ENCODE data around the gene IL6.

DNA sequence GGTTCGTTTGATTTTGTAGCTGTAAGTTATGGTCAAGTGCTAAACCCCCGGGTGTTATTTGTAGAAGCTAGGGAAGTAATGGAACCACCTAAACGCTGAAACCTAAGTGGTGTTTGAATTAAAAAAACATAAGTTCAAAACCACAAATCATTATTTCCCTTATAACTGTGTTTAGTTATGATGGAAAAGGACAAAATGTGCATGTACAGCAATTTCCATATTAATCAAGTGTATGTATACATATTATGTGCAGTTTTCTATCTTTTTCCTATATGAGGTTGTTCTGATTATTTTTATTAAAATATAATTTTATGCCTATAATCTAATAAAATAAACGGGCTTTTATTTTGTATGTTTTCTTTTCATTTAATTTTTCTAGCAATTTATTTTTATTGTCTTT, 45.9 kb downstream of the IL6 start:
- TF ChIP-seq, protein P1, sequence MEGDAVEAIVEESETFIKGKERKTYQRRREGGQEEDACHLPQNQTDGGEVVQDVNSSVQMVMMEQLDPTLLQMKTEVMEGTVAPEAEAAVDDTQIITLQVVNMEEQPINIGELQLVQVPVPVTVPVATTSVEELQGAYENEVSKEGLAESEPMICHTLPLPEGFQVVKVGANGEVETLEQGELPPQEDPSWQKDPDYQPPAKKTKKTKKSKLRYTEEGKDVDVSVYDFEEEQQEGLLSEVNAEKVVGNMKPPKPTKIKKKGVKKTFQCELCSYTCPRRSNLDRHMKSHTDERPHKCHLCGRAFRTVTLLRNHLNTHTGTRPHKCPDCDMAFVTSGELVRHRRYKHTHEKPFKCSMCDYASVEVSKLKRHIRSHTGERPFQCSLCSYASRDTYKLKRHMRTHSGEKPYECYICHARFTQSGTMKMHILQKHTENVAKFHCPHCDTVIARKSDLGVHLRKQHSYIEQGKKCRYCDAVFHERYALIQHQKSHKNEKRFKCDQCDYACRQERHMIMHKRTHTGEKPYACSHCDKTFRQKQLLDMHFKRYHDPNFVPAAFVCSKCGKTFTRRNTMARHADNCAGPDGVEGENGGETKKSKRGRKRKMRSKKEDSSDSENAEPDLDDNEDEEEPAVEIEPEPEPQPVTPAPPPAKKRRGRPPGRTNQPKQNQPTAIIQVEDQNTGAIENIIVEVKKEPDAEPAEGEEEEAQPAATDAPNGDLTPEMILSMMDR (IDR thresholded peaks at IDR 0.05; ENCODE audit: insufficient read depth, low read length): no peak
- TF ChIP-seq POLR2AphosphoS5 (IDR thresholded peaks at IDR 0.05; ENCODE audit: low read depth): no peak
- TF ChIP-seq, protein P2, sequence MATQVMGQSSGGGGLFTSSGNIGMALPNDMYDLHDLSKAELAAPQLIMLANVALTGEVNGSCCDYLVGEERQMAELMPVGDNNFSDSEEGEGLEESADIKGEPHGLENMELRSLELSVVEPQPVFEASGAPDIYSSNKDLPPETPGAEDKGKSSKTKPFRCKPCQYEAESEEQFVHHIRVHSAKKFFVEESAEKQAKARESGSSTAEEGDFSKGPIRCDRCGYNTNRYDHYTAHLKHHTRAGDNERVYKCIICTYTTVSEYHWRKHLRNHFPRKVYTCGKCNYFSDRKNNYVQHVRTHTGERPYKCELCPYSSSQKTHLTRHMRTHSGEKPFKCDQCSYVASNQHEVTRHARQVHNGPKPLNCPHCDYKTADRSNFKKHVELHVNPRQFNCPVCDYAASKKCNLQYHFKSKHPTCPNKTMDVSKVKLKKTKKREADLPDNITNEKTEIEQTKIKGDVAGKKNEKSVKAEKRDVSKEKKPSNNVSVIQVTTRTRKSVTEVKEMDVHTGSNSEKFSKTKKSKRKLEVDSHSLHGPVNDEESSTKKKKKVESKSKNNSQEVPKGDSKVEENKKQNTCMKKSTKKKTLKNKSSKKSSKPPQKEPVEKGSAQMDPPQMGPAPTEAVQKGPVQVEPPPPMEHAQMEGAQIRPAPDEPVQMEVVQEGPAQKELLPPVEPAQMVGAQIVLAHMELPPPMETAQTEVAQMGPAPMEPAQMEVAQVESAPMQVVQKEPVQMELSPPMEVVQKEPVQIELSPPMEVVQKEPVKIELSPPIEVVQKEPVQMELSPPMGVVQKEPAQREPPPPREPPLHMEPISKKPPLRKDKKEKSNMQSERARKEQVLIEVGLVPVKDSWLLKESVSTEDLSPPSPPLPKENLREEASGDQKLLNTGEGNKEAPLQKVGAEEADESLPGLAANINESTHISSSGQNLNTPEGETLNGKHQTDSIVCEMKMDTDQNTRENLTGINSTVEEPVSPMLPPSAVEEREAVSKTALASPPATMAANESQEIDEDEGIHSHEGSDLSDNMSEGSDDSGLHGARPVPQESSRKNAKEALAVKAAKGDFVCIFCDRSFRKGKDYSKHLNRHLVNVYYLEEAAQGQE (IDR thresholded peaks at IDR 0.05; ENCODE audit: insufficient replicate concordance, low read depth): no peak
